NCI-H510A (cell line): ENCODE measurements around the gene CELSR1.
"Not testable (repeated sequence)": the region's sequence is repeated elsewhere in the genome, so short reads cannot be mapped to it uniquely, and the experiment has no call there.

ENCODE experiments used
- DNase-seq: peaks from one replicate; lab custom pipeline; 2025; lab: John Stamatoyannopoulos, UW

Gene CELSR1

DNA sequence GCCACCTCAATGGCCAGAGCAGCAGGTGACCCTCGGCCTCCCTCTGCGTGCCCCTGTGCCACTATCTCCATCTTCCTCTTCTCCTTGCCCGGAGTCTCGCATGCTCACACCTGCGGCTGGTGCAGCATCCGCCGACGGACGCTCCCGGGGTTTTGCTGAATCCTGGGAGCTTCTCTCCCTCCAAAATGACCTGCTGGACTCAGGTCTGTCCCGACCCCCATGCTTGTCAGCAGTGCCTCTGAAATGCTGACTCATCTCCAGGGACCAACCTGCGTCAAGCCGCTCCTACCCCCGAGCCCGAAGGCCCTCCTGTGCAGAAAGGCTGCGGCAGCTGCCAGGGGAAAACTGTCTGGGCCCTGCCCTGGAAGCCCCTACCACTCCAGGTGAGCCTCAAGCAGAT is 58.4 kb downstream of the CELSR1 start:
- DNase-seq, result no peak

DNA sequence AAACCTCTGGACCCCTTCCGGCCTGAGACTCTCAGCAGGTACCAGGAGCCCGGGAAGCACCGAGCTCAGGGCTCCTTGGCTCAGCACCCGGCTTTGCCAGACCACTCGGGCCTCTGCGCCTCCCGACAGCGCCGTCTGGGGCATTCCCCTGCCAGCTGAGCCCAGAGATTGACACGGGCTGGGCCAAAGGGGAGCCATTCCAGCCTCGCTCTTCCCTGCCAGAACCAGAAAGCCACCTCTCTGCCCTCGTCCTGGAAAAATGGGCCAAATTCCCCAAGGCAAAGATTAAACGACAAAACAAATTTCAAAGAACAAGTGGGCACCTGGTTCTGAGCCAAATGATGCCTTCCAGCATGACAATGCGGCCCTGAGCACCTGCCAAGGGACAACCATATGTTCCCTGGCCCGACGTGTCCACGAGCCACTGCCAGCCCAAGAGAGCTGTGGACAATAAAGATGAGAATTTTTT is 59.3 kb downstream of the CELSR1 start:
- no peak for DNase-seq

DNA sequence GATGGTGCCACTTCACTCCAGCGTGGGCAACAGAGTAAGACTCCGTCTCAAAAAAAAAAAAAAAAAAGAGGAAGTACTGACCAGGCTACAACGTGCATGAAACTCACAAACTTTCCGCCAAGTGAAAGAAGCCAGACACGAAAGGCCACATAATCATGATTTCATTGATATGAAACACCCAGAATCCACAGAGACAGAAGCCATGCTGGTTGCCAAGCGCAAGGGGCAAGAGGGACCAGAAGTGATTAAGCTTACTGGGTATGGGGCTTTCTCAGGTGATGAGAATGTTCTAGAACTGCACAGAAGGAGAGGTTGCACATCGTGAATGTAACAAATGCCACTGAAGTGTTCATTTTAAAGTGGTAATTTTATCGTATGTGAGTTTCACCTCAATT is 60.9 kb downstream of the CELSR1 start:
- no peak for DNase-seq

- DNase-seq, result no peak
Measured at GRCh38 chr22:46473896-46474557, 63.4 kb downstream of the CELSR1 start.

DNA sequence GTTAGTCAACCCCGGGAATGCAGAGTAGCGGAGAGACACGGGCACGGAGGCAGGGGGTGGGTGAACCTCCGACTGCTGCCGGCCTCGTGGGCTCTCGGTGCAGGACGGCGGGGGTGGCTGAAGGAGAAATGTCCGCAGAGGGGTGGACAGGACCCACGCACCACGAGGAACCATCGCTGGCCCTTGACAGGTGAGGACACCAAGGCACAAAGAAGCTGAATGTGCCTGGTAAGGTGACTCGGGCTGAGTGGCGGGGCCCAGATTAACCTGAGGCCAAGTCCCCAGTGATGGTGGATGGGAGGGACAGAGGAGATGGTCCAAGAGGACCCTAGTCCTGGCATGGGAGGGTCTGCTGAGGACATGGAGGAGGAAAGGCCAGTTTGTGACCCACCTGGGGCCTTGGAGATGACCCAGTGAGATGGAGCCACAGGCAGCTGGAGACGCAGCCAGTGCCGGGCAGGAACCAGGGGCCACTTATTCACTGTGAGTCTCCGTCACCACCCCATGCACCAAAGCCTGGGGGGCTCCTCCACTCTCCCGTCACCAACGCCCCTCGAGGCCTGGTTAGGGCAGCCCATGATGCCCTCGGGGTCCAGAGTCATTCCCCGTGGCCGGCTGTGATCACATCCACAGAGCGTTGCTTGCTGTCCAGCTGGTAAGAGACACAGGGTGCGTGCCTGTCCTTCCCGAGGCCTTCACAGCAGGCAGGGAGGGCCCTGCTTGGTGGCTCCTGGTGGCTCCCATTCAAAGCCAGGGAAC is 64.2 kb downstream of the CELSR1 start:
- no peak for DNase-seq

DNA sequence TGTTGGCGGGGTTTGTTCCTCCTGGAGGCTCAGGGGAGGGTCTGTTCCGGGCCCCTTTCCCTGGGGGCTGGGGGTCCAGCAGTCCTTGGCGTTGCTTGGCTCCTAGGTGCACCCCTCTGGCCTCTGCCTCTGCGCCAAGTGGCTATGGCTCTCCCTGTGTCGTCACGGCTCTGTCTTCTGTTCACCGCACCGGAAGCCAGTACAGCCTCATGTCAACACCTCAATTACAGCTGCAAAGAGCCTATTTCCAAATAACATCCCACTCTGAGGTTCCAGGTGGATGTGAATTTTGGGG is 64.8 kb downstream of the CELSR1 start:
- no peak for DNase-seq

GRCh38 chr22:46471901-46472721 is 65.3 kb downstream of the CELSR1 start:
- DNase-seq, result no peak

DNA sequence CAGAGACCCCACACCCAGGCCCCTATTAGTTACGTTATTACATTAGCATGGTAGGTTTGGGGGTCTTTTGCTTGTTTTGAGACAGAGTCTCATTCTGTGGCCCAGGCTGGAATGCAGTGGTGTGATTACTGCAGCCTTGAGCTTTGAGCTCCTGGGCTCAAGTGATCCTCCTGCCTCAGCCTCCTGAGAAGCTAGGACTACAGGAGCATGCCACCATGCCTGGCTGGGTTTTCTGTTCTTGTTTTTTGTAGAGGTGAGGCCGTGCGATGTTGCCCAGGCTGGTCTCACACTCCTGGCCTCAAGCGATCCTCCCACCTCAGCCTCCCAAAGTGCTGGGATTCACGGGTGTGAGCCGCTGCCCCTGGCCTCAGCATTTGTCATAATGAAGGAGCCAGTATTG is 66.1 kb downstream of the CELSR1 start:
- not testable (repeated sequence) for DNase-seq

- DNase-seq, result no peak
Measured at GRCh38 chr22:46469711-46470110, 67.7 kb downstream of the CELSR1 start.

DNA sequence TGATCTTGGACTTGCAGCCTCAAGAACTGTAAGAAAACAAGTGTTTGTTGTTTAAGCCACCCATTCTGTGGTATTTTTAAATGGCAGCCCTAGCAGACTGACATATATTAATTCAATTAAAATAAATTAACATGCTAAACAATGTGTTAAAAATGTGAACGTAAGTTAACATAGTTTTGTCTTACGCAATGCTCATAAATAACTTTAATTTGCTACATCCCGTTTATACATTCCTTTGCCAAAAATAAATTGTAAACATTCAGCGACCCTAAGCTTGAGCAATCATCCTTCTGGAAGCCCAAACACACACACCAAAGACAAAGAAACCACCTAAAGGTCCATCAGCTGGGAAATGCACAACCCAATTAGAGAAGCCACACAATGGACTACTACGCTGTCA is 70.4 kb downstream of the CELSR1 start:
- no peak for DNase-seq

GRCh38 chr22:46466255-46466676 is 71.2 kb downstream of the CELSR1 start:
- DNase-seq, result no peak

DNA sequence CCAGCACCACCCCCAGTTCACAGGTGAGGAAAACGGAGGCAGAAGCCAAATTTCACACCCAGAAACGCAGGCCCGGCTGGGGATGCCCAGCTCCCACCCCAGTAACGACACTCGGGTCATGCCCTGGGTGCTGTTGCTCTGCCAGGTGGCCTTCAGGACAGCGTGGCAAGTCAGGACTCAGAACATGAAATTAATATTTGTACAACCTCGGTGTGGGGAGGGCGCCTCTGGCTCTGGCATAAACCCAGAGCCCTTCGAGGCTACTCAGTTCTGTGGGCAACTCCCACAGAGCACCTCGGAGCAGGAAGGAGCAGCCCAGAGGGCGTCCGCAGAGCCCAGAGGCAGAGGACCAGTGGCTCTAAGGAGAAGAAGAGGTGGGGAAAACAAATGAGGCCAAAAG is 71.6 kb downstream of the CELSR1 start:
- DNase-seq, result no peak

DNA sequence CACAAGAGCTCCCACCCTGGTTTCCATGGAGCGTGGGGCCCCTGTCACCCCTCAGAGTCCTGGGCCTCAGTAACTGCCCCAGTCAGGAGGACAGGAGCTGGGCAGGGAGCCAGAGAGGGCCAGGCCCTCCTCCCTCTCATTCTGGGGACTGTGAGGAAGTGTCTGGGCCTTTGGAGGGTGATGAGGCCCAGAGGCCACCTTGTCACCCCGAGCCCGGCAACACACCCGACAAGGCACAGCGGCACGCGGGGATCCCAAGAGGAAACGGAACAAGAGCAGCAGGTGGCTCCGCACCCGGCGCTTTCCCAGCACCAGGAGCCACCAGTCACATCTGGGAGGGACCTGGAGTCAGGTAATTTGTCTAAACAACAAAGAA is 72.1 kb downstream of the CELSR1 start:
- DNase-seq, result no peak

DNA sequence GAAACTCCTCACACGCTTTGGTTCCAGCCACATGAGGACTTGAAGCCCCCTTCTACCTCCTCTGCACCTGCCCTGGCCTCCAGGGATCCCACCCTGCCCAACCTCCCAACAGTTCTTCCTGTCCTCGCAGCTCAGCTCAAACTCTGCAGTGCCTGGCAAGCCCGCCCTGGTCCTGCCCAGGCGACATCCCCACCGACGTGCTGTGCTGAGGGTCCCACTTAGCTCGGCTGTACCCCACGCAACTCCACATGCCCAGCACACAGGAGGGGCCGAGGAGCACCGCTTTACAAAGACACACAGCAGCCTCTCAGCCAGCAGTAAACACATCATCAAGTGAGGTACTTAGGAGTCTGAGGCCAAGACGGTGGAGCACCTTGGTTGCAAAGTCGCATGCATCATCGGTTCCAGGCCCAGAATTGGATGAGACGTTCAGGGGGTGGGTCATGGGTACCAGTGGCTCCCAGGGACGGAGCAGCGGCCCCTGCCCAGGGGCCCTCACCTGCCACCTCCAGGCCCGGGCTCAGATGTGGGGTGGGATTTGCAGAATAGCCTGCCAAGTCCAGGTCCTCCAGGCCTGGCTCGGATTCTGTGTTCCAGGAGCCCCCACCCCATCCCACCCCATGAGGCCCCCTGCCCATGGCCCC is 72.6 kb downstream of the CELSR1 start:
- DNase-seq, result no peak

DNA sequence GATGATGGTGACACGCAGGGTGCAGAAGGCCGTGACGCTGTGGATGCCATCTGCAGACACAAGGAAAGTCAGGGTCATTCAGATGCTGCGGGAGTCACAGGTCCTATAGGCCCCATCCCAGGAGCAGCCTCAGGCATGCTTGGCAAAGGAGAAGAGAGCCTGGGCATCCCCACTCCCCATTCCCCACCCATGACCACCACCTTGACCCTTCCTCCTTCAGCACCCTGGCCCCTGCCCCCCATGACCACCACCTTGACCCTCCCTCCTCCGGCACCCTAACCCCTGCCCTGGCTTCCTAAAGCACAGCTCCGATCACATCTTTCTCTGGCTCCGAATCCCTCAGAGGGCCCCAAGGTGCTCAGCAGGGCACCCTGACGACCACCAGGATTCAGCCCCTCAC is 73.1 kb downstream of the CELSR1 start:
- no peak for DNase-seq

- no peak for DNase-seq
Measured at GRCh38 chr22:46463435-46464227, 73.8 kb downstream of the CELSR1 start.

DNA sequence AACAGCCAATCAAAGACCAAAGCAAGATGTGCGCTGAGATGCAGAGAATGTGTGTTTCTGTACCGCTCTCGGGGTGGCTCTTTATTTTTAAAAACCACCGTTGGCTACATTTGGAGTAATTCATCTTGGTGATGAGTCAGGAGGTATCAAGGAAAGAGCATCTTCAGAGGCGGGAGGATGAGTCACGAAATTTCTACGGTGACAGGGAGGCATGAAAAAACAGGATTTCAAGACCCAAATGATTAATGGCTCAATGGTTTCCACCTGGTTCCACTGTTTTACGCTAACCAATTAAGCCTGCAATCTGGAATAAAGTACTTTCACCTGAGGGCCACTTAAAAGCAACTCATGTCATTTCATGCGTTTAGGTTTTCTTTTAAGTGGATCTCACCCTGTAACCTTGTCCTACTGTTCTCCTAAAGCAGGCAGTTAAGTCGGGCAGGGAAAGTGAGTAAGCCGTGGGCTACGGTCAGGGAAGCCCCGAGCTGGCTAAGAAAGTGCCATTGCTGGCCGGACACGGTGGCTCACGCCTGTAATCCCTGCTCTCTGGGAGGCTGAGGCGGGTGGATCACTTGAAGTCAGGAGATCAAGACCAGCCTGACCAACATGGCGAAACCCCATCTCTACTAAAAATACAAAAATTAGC is 74.6 kb downstream of the CELSR1 start:
- no peak for DNase-seq

DNA sequence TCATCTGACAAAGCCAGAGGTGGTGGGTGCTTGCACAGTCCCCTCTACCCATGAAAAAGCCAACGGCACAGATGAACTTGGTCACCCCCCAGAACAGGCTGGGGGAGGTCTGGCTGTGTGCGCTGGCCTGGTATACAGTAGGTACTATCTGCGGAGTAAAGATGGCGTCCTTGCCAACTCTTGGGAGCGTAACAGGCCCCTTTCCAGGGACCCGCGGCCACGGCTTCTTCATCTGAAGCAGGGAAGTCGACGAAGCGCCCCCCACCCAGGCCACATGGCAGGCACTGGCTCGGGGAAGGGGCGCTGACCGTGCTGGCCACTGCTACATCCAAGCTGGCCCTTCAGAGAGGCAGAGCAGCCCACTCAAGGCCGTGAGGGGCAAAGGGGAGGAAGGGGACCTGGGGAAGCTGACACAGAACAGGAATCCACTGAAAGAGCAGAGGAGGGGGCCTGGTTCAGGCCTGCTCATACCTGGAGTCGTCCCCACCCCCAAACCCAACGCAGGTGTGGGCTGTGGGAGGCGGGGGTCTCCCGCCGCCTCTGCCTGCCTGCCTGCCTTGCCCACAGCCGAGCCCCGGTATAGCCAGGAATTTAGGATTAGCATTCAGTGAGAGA is 75.7 kb downstream of the CELSR1 start:
- DNase-seq, result no peak

DNA sequence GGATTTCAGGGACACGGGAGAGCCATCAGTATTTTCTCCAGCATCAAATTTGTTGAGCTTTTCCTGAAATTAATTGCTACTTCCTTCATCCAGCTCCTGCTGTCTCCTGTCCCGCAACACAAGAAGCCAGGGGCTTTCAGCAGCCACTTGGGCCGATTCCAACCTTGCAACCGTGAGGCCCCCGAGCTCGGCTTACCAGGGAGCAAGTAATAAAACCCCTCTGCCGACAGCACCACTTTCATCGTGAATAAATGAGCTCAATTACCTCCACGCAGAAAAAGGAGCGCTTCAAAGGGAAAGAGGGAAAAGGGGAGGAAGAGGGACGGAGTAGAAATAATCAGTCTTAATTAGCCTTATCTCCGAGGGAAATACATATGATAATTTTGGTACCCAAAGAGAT is 76.6 kb downstream of the CELSR1 start:
- DNase-seq, result no peak

GRCh38 chr22:46459347-46460065 is 77.9 kb downstream of the CELSR1 start:
- DNase-seq, result no peak
